Islet of Langerhans (tissue), 1 donor: ENCODE measurements around the gene TRANK1.
A peak's percentile ranks its signal among the peaks of the same experiment; 100 is the strongest.
"Not testable (repeated sequence)": the region's sequence is repeated elsewhere in the genome, so short reads cannot be mapped to it uniquely, and the experiment has no call there.

ENCODE experiments used
- FAIRE-seq: peaks from one replicate; lab custom pipeline; 2011; peaks lifted over from hg19 to GRCh38; lab: Jason Lieb, UNC

TRANK1 gene

DNA sequence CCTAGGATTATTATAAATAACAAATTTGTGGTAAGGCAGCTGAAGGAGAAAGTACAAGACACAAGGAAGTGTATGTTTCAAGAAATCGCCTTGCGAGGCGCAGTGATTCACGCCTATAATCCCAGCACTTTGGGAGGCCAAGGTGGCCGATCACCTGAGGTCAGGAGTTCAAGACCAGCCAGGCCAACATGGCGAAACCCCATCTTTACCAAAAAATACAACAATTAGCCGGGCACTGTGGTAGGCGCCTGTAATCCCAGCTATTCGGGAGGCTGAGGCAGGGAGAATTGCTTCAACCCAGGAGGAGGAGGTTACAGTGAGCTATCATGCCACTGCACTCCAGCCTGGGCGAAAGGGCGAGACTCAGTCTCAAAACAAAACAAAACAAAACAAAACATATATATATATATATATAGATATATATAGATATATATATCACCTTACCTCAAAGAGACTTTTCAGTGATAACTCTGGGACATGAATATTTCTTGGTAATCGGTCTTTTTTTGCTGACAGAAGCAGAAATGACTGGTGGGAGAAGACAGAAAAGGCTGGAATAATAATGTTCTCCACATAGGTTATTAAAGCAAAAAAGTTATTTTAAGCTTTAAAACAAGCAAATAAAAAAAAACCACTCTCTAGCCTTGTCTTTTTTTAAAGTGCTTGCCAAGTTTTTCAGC lies 52.3 kb downstream of the TRANK1 start:
- no peak for FAIRE-seq

DNA sequence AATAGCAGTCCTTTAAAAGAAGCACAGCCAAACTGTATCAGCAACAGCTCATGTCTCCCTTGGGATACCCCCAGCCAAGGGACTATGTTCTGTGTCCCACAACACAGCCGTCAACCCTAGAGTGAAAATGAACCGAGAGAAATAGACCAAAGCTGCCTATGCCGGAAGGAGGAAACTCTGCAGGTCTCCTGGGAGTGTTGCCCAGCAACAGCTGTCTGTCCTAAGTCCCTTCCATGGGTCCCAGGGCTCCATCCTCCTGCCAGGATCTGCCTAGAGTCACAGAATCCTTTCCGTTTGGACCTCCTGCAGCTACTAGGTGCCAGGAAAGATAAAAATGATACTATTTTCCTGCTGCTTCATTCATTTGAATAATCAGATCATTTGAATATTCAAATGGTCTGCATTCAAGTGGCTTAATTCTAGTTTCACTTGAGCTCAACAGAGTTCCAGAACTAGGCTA lies 53.1 kb downstream of the TRANK1 start:
- FAIRE-seq, result no peak

- FAIRE-seq, result not testable (repeated sequence)
Observed at GRCh38 chr3:36891097-36891496, 53.8 kb downstream of the TRANK1 start.

GRCh38 chr3:36890261-36890660 lies 54.6 kb downstream of the TRANK1 start:
- FAIRE-seq, result no peak

DNA sequence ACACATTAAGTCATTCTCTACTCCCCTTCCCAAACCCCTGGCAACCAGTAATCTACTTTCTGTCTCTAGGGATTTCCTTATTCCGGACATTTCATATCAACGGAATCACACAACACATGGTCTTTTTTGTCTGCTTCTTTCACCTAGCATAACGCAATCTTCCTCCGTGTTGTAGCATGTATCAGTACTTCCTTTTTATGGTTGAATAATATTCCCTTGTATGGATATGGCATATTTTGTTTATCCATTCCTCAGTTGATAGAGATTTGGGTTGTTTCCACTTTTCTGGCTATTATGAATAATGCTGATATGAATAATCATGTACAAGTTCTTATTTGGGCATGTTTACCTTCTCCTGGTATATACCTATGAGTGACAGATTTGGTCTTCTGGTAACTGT lies 63.1 kb downstream of the TRANK1 start:
- FAIRE-seq, result no peak

- FAIRE-seq, result not testable (repeated sequence)
Observed at GRCh38 chr3:36879842-36880241, 65.0 kb downstream of the TRANK1 start.

- no peak for FAIRE-seq
Observed at GRCh38 chr3:36877930-36878685, 66.7 kb downstream of the TRANK1 start.

DNA sequence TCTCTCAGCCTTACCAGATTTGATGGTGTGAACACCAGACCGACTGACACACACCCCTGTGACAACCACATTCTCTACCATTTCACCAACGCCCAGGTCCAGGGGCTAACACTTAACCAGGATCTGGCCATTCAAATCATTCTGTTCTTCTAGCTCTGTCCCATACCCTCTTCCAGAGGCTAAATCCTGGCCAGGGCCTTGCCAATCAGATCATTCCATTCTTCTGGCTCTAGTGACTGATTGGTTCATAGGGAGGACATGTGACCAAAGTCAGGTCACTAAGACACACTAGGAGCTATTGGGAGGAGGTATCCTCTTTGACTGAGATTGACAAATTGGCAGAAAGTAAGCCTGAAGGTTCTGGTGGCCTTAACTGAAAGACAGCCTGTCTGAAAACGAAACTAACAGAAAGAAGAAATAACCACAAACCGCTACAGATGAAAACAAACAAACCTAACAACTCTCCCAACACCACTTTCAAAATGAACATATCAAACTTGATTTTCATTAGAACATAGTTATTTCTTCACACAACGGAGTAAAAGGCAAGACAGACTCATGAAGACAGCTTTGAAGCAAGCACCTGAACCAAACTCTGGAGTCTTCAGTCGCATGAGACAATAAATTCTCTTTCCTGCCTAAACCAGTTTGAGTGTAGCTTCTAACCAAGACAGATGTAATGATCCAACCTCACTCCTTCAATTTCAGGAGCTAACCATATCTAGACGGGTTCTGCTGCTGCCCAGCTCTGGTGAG lies 68.5 kb downstream of the TRANK1 start:
- FAIRE-seq, result no peak

GRCh38 chr3:36875397-36875796 lies 69.5 kb downstream of the TRANK1 start:
- no peak for FAIRE-seq

DNA sequence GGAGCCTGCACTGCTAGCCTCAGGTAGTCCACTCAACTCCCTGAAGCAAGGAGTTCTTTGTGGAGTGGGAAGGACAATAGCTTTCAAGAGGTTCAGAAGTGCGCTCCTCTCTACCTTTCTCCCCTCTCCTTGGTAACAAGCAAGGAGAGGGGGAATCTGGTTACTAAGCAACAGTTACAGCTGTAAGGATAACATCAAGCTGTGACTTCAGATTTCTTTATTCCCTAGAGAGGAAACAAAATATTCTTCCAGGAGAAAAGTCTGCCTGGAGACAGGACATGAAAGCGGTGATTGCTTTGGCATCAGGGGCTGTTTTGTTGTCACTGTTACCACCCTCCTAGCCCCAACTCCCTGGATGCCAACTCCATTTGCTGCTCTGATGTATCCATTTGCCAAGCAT lies 70.4 kb downstream of the TRANK1 start:
- no peak for FAIRE-seq

DNA sequence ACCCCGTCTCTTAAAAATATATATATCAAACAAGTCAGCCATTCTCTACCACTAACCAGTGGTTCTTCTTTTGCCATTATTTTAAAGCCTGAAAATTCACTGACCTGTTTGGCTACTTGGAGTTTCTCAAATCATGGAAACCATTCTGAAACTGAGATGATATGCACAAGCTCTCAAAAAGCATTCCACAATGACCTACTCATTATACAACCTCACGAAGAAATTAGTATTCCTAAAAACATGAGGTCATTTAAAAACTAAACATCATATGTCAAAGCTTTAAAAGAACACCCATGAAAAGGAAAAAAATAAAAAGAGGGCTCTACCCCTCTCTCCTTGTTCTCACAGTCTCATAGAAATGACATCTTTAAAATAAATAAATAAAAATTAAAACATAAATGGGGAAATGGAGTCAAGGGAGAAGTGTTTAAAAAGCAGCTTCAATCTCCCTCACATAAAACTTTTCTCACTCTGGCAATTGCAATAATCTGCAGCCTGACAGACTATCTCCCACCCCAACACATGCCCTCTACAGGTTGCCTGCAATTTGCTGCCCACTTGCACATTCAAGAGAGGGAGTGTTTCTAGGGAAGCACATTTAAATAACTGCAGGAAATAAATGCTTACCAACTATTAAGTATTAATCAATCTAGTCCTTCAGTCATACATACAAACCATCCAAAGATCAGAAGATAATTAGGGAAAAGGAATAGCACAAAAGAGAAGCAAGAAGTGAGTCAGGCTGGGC lies 73.3 kb downstream of the TRANK1 start:
- no peak for FAIRE-seq

- peak; percentile 89 for FAIRE-seq
Observed at GRCh38 chr3:36868614-36869436, 76.0 kb downstream of the TRANK1 start.

GRCh38 chr3:36867810-36868209 lies 77.0 kb downstream of the TRANK1 start:
- FAIRE-seq, result no peak

- FAIRE-seq, result no peak
Observed at GRCh38 chr3:36866368-36866767, 78.5 kb downstream of the TRANK1 start.

GRCh38 chr3:36864180-36865053 lies 80.4 kb downstream of the TRANK1 start:
- no peak for FAIRE-seq

DNA sequence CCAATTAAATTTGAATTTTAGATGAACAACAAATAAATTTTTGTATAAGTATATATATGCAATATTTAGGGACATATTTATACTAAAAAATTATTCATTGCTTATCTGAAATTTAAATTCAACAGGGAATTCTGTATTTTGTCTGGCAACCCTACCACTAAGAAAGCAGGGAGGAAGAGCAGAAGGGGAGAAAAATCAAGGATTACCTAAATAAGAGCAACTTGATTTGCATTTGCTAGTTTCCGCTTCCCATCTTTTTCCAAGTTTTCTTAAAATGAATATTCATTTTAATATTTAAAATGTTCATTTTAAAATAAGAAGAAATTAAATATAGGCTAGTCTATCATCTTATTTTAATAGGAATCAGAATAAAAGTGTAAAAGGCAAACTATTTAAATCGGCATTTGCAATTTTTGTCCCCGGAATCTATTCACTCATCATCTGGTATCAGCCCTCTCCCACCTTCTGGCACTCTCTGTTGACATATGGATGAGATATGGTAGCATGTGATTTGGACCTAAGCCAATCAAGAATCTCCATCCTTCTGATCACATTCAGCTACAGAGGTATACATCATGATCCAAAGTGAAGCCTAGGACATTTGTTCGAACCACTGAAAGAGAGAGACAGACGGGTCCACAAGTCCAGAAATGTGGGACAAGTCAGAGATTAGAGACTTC lies 82.6 kb downstream of the TRANK1 start:
- no peak for FAIRE-seq

GRCh38 chr3:36859494-36859893 lies 85.4 kb downstream of the TRANK1 start:
- FAIRE-seq, result no peak

DNA sequence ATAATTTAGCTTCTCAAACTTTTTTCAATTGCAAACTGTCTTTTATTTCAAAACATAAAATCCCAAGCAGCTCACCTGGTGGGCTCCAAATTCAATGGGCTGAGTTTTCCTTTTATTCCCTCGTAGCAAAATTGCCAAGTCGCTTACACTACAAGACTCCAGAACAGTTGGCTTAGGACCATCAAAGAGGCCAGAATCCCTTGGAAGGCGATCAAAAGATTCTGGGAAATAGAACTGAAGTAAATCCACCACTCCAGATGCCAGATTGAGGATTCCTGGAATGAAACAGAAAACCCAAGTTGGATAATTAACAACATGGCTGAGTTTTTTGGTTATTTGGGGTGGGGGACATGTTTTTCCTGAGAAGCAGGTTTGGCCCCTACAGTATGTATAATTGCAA lies 92.8 kb downstream of the TRANK1 start:
- no peak for FAIRE-seq

DNA sequence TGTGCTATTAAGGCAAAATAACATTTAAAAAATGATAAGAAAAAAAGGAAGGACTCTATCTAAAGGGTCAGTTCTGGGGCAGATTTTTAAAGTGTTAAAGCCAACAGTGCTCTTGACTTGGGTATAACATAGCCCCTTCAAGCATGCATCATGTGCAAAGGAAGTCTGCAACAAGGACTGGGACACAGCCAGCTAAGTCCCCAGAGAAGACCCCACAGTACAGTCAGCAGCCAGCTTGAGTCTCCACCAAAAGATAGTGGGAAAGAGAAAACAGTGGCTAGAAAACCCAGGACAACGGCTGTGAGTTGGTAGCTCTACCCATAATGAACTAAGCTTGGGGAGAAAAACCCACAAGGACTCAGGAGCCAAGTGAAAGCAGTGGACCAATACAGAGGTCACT lies 94.1 kb downstream of the TRANK1 start:
- FAIRE-seq, result no peak

DNA sequence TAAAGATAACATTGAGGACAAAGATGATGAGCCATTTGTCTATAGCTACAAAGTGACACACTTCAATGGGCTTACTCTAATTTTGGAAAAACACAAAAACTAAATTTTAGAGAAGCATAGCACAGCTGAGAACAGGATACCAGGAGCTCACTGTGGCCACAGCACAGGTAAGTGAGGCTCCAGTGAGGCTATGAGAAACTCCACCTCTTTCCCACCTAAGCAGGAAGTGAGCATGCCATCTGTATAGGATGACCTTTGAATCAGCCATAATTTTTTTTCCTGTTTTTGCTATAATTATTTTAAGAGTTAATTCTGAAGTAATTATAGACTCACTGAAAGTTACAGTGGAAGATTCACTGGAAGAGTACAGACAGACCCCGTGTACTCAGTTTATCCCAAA lies 98.4 kb downstream of the TRANK1 start:
- FAIRE-seq, result no peak
